WTC11 (cell line): Measurements from ENCODE around the gene TOMM40. TPM values are rescaled to one million over a fixed set of nuclear protein-coding genes. Genes with fewer than 3 reads are reported as not detected.
A peak's percentile ranks its signal among the peaks of the same experiment; 100 is the strongest.
"Not testable (repeated sequence)": the region's sequence is repeated elsewhere in the genome, so short reads cannot be mapped to it uniquely, and the experiment has no call there.

Experiments
- ATAC-seq: fragments of 200-7000 bp; cut with Tn5 transposase; 2 replicates; pipeline ENCODE4 v1.10.0; 2021; ENCODE audit warnings: mild to moderate bottlenecking, moderate library complexity
- CTCF ChIA-PET: fragments of 300-600 bp; sonication (Branson Sonifier 250); formaldehyde crosslinking; loops from one replicate; lab custom pipeline; 2021; ENCODE audit warnings: antibody characterized with exemption; lab: Charles Lee
- POLR2A ChIA-PET: fragments of 350-600 bp; sonication (Branson Sonifier 250); formaldehyde crosslinking; loops from one replicate; lab custom pipeline; 2021; ENCODE audit warnings: antibody characterized with exemption; lab: Charles Lee
- DNase-seq: peaks from one replicate; pipeline ENCODE4 v3.0.0; 2021; ENCODE audit warnings: low spot score
- H3K27ac Mint-ChIP-seq: 2 replicates; pipeline ENCODE4 v1.8.0; 2021; ENCODE audit warnings: mixed read lengths
- H3K27me3 Mint-ChIP-seq: 2 replicates; pipeline ENCODE4 v1.8.0; 2021; ENCODE audit warnings: low read depth, mild to moderate bottlenecking, moderate library complexity, mixed read lengths
- H3K36me3 Mint-ChIP-seq: 2 replicates; pipeline ENCODE4 v1.8.0; 2021; ENCODE audit warnings: mixed read lengths
- H3K4me1 Mint-ChIP-seq: 2 replicates; pipeline ENCODE4 v1.8.0; 2022; ENCODE audit warnings: mixed read lengths
- H3K4me3 Mint-ChIP-seq: 2 replicates; pipeline ENCODE4 v1.8.0; 2021; ENCODE audit warnings: mild to moderate bottlenecking, moderate library complexity, mixed read lengths
- H3K9me3 Mint-ChIP-seq: 2 replicates; pipeline ENCODE4 v1.8.0; 2021; ENCODE audit warnings: mixed read lengths
- CREB1 ChIP-seq: sonication (generic); formaldehyde crosslinking; IDR thresholded peaks from 2 replicates; pipeline ENCODE4 v1.8.0; 2023; ENCODE audit warnings: mild to moderate bottlenecking, missing genetic modification reagents
- CREM ChIP-seq: sonication (generic); formaldehyde crosslinking; IDR thresholded peaks from 2 replicates; pipeline ENCODE4 v1.8.1; 2022; ENCODE audit warnings: mild to moderate bottlenecking, missing genetic modification reagents, moderate library complexity
- CTCF ChIP-seq: fragments of 200-600 bp; IDR thresholded peaks from 2 replicates; pipeline ENCODE4 v1.8.0; 2022; ENCODE audit warnings: antibody characterized with exemption
- FOXK1 ChIP-seq: sonication (generic); formaldehyde crosslinking; IDR thresholded peaks from 2 replicates; pipeline ENCODE4 v1.8.0; 2022; ENCODE audit warnings: mild to moderate bottlenecking, moderate library complexity, missing genetic modification reagents
- FOXP1 ChIP-seq: sonication (generic); formaldehyde crosslinking; IDR thresholded peaks from 2 replicates; pipeline ENCODE4 v1.8.0; 2022; ENCODE audit warnings: missing genetic modification reagents, mild to moderate bottlenecking, moderate library complexity, borderline replicate concordance
- JUN ChIP-seq: sonication (generic); formaldehyde crosslinking; IDR thresholded peaks from 2 replicates; pipeline ENCODE4 v1.8.0; 2023; ENCODE audit warnings: mild to moderate bottlenecking, missing genetic modification reagents
- MYBL2 ChIP-seq: sonication (generic); formaldehyde crosslinking; IDR thresholded peaks from 2 replicates; pipeline ENCODE4 v1.8.1; 2023; ENCODE audit warnings: mild to moderate bottlenecking, moderate library complexity, missing genetic modification reagents
- PRRX2 ChIP-seq: fragments of 250-450 bp; sonication (Bioruptor Pico); IDR thresholded peaks from 2 replicates; pipeline ENCODE4 v1.8.0; 2021; ENCODE audit warnings: mild to moderate bottlenecking
- RELA ChIP-seq: sonication (generic); formaldehyde crosslinking; IDR thresholded peaks from 2 replicates; pipeline ENCODE4 v1.8.1; 2022; ENCODE audit warnings: missing genetic modification reagents, mild to moderate bottlenecking, borderline replicate concordance
- TP53 ChIP-seq: sonication (generic); formaldehyde crosslinking; IDR thresholded peaks from 2 replicates; pipeline ENCODE4 v1.8.1; 2023; ENCODE audit warnings: mild to moderate bottlenecking, missing genetic modification reagents
- ZBTB21 ChIP-seq: sonication (generic); formaldehyde crosslinking; IDR thresholded peaks from 2 replicates; pipeline ENCODE4 v1.8.1; 2023; ENCODE audit warnings: mild to moderate bottlenecking, missing genetic modification reagents, borderline replicate concordance
- ZNF138 ChIP-seq: sonication (generic); formaldehyde crosslinking; conservative IDR thresholded peaks from 2 replicates; pipeline ENCODE4 v1.8.1; 2022; ENCODE audit warnings: mild to moderate bottlenecking, moderate library complexity, missing genetic modification reagents
- ZNF317 ChIP-seq: sonication (generic); formaldehyde crosslinking; IDR thresholded peaks from 2 replicates; pipeline ENCODE4 v1.8.1; 2023; ENCODE audit warnings: low read depth, mild to moderate bottlenecking, moderate library complexity, missing genetic modification reagents, borderline replicate concordance
- total RNA-seq: library from RNA; stranded (reverse); gene quantifications from 3 replicates; pipeline ENCODE4 v1.2.3, GENCODE V29; 2021
- TF ChIP-seq, protein P1 (sequence below): sonication (generic); formaldehyde crosslinking; IDR thresholded peaks from 2 replicates; pipeline ENCODE4 v1.8.0; 2022; ENCODE audit warnings: mild to moderate bottlenecking, missing genetic modification reagents
- TF ChIP-seq, protein P2 (sequence below): sonication (generic); formaldehyde crosslinking; IDR thresholded peaks from 2 replicates; pipeline ENCODE4 v1.8.0; 2022; ENCODE audit warnings: mild to moderate bottlenecking, missing genetic modification reagents

Gene TOMM40
- total RNA-seq, 1 experiment from 2014 or later = 221 TPM

DNA sequence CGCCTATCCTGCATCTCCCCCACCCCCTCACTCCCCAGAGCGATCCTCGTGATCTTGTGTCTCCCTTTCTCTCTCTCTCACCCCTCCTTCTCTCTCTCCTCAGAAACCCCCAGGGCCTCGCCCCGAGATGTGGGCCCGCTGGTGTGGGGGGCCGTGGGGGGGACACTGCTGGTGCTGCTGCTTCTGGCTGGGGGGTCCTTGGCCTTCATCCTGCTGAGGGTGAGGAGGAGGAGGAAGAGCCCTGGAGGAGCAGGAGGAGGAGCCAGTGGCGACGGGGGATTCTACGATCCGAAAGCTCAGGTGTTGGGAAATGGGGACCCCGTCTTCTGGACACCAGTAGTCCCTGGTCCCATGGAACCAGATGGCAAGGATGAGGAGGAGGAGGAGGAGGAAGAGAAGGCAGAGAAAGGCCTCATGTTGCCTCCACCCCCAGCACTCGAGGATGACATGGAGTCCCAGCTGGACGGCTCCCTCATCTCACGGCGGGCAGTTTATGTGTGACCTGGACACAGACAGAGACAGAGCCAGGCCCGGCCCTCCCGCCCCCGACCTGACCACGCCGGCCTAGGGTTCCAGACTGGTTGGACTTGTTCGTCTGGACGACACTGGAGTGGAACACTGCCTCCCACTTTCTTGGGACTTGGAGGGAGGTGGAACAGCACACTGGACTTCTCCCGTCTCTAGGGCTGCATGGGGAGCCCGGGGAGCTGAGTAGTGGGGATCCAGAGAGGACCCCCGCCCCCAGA lies 12.8 kb upstream of the TOMM40 start (continued):
- TF ChIP-seq TP53 (CRISPR knock-in tag) (no peak), CREM (no peak), MYBL2 (CRISPR knock-in tag) (no peak), CREB1 (CRISPR knock-in tag) (no peak)

GRCh38 chr19:44879309-44880065 lies 11.6 kb upstream of the TOMM40 start:
- DNase-seq = peak; percentile 33
- no peaks in the 10 kb centered on the region for H3K9me3 Mint-ChIP-seq

GRCh38 chr19:44882063-44882462 lies 9.0 kb upstream of the TOMM40 start:
- ChIA-PET POLR2A (interaction anchor here (0.8 kb wide), 1 partner anchor 33 kb away, joined by 3 read pairs; no protein-coding TSS in a partner anchor), CTCF (interaction anchor here (0.9 kb wide), 1 partner anchor 70 kb away, joined by 3 read pairs; no protein-coding TSS in a partner anchor)
- peaks cover 25% of the 10 kb centered on the region for H3K36me3 Mint-ChIP-seq
- DNase-seq (no peak), ATAC-seq (no peak)
- H3K4me1 Mint-ChIP-seq = peaks cover 30% of the 10 kb centered on the region
- no peaks in the 10 kb centered on the region for H3K9me3 Mint-ChIP-seq
- H3K4me3 Mint-ChIP-seq = no peak overlapping the region
- TF ChIP-seq, protein P1, sequence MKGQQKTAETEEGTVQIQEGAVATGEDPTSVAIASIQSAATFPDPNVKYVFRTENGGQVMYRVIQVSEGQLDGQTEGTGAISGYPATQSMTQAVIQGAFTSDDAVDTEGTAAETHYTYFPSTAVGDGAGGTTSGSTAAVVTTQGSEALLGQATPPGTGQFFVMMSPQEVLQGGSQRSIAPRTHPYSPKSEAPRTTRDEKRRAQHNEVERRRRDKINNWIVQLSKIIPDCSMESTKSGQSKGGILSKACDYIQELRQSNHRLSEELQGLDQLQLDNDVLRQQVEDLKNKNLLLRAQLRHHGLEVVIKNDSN (CRISPR knock-in tag) = no peak
- no peak for TF ChIP-seq ZNF317 (CRISPR knock-in tag)
- TF ChIP-seq FOXK1 (CRISPR knock-in tag) = no peak
- no peak for TF ChIP-seq ZNF138
- no peak for TF ChIP-seq JUN (CRISPR knock-in tag)
- no peak for TF ChIP-seq CTCF
- TF ChIP-seq FOXP1 (CRISPR knock-in tag) = no peak
- no peak for TF ChIP-seq ZBTB21 (CRISPR knock-in tag)
- no peak for TF ChIP-seq RELA (CRISPR knock-in tag)
- peak overlapping the region; percentile 17; the same call in 1 of the 2 replicates for H3K27ac Mint-ChIP-seq
- no peaks in the 10 kb centered on the region for H3K27me3 Mint-ChIP-seq

More at GRCh38 chr19:44879309-44880065, 11.6 kb upstream of the TOMM40 start:
- Mint-ChIP-seq H3K4me1 (peaks cover 40% of the 10 kb centered on the region), H3K27me3 (no peaks in the 10 kb centered on the region), H3K36me3 (peaks cover 34% of the 10 kb centered on the region), H3K27ac (peak overlapping the region; percentile 64), H3K4me3 (no peak overlapping the region)
- TF ChIP-seq, protein P2, sequence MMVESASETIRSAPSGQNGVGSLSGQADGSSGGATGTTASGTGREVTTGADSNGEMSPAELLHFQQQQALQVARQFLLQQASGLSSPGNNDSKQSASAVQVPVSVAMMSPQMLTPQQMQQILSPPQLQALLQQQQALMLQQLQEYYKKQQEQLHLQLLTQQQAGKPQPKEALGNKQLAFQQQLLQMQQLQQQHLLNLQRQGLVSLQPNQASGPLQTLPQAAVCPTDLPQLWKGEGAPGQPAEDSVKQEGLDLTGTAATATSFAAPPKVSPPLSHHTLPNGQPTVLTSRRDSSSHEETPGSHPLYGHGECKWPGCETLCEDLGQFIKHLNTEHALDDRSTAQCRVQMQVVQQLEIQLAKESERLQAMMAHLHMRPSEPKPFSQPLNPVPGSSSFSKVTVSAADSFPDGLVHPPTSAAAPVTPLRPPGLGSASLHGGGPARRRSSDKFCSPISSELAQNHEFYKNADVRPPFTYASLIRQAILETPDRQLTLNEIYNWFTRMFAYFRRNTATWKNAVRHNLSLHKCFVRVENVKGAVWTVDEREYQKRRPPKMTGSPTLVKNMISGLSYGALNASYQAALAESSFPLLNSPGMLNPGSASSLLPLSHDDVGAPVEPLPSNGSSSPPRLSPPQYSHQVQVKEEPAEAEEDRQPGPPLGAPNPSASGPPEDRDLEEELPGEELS (CRISPR knock-in tag) = no peak
- no peak for TF ChIP-seq PRRX2 (CRISPR knock-in tag)
- no peak for ATAC-seq
- CTCF ChIA-PET = no interaction called here
- POLR2A ChIA-PET = interaction anchor here (0.6 kb wide), 1 partner anchor 10 kb away, joined by 8 read pairs; no protein-coding TSS in a partner anchor

GRCh38 chr19:44882619-44883397 lies 8.2 kb upstream of the TOMM40 start:
- peak overlapping the region; percentile 19 for H3K27ac Mint-ChIP-seq
- peaks cover 30% of the 10 kb centered on the region for H3K36me3 Mint-ChIP-seq
- DNase-seq = not testable (repeated sequence)

More at GRCh38 chr19:44882619-44883397, 8.2 kb upstream of the TOMM40 start:
- H3K4me3 Mint-ChIP-seq, H3K27me3 Mint-ChIP-seq, H3K9me3 Mint-ChIP-seq, ATAC-seq: not testable (repeated sequence)
- H3K4me1 Mint-ChIP-seq = peaks cover 25% of the 10 kb centered on the region
- CTCF ChIA-PET = interaction anchor here (0.9 kb wide), 1 partner anchor 69 kb away, joined by 3 read pairs; no protein-coding TSS in a partner anchor
- POLR2A ChIA-PET = interaction anchor here (0.6 kb wide), 1 partner anchor 11 kb away, joined by 3 read pairs; no protein-coding TSS in a partner anchor
